ENCODE results near the gene VAMP3. TPM values are rescaled to one million over a fixed set of nuclear protein-coding genes. Genes with fewer than 3 reads are reported as not detected.

VAMP3 gene
- total and polyA plus RNA-seq, 9 donors: 50.4 to 220 (median 93.5) TPM

GRCh38 chr1:7821282-7821681 is 50.2 kb downstream of the VAMP3 start:
- no peak for DNase-seq
- H3K9me3 ChIP-seq: no peaks in the 10 kb centered on the region
- H3K27me3 ChIP-seq: no peaks in the 10 kb centered on the region
- no peaks in the 10 kb centered on the region for H3K4me1 ChIP-seq (ENCODE audit: insufficient read depth)
- no peak overlapping the region for H3K27ac ChIP-seq
- WGBS, 3 donors: 77 to 89% (median 86%) methylated on average over 3 of the region's 3 CpGs
- intact Hi-C loops (cut with DNase I): no loop called here
- no peaks in the 10 kb centered on the region for H3K36me3 ChIP-seq
- H3K4me3 ChIP-seq: no peak overlapping the region
- TF ChIP-seq CTCF (IDR thresholded peaks at IDR 0.05): no peak
- TF ChIP-seq EP300 (IDR thresholded peaks at IDR 0.05): no peak
- TF ChIP-seq POLR2A (IDR thresholded peaks at IDR 0.05): no peak

GRCh38 chr1:7824701-7825100 is 53.6 kb downstream of the VAMP3 start:
- no peaks in the 10 kb centered on the region for H3K36me3 ChIP-seq
- no peak overlapping the region for H3K27ac ChIP-seq
- WGBS, 3 donors: 93 to 96% (median 96%) methylated on average over 8 of the region's 8 CpGs
- TF ChIP-seq CTCF (IDR thresholded peaks at IDR 0.05): no peak
- no peak for TF ChIP-seq POLR2A (IDR thresholded peaks at IDR 0.05)
- TF ChIP-seq EP300 (IDR thresholded peaks at IDR 0.05): no peak
- intact Hi-C loops (cut with DNase I): no loop called here
- DNase-seq: no peak
- H3K27me3 ChIP-seq: no peaks in the 10 kb centered on the region
- no peak overlapping the region for H3K4me3 ChIP-seq
- H3K4me1 ChIP-seq (ENCODE audit: insufficient read depth): no peaks in the 10 kb centered on the region
- no peaks in the 10 kb centered on the region for H3K9me3 ChIP-seq

GRCh38 chr1:7826363-7826762 is 55.3 kb downstream of the VAMP3 start:
- H3K36me3 ChIP-seq: no peaks in the 10 kb centered on the region
- H3K27ac ChIP-seq: no peak overlapping the region

GRCh38 chr1:7827126-7827955 is 56.2 kb downstream of the VAMP3 start:
- peak in 1 of 5 donors; percentile 31 for DNase-seq
- Histone ChIP-seq H3K27me3 (no peaks in the 10 kb centered on the region), H3K27ac (no peak overlapping the region), H3K36me3 (no peaks in the 10 kb centered on the region), H3K9me3 (no peaks in the 10 kb centered on the region), H3K4me1 (ENCODE audit: insufficient read depth) (no peaks in the 10 kb centered on the region), H3K4me3 (peak overlapping the region; percentile 22)
- WGBS, 3 donors: 77 to 87% (median 84%) methylated on average over 39 of the region's 39 CpGs
- intact Hi-C loops (cut with DNase I): no loop called here
- no peak for TF ChIP-seq CTCF (IDR thresholded peaks at IDR 0.05)
- no peak for TF ChIP-seq POLR2A (IDR thresholded peaks at IDR 0.05)
- TF ChIP-seq EP300 (IDR thresholded peaks at IDR 0.05): no peak

More at GRCh38 chr1:7826363-7826762, 55.3 kb downstream of the VAMP3 start:
- H3K4me3 ChIP-seq: no peak overlapping the region
- no peaks in the 10 kb centered on the region for H3K9me3 ChIP-seq
- TF ChIP-seq POLR2A (IDR thresholded peaks at IDR 0.05): no peak
- no peak for TF ChIP-seq CTCF (IDR thresholded peaks at IDR 0.05)
- no peak for TF ChIP-seq EP300 (IDR thresholded peaks at IDR 0.05)
- no peak for DNase-seq
- H3K4me1 ChIP-seq (ENCODE audit: insufficient read depth): no peaks in the 10 kb centered on the region
- 63 to 79% (median 73%) methylated on average over 7 of the region's 7 CpGs for WGBS, 3 donors
- intact Hi-C loops (cut with DNase I): no loop called here
- no peaks in the 10 kb centered on the region for H3K27me3 ChIP-seq

Other genes with a start within 250 kb of the VAMP3 start
- 10 to 100 TPM; 11.9 to 49.8 (median 32.6) TPM for gene PER3, start 13.0 kb downstream of the VAMP3 start, total RNA-seq
- gene PER3, start 13.0 kb downstream of the VAMP3 start, polyA plus RNA-seq: 10 to 100 TPM; 17.7 to 18.1 TPM
- gene UTS2, start 81.8 kb downstream of the VAMP3 start, total RNA-seq: not detected
- under 1 TPM; 0.04 to 0.55 TPM for gene UTS2, start 81.8 kb downstream of the VAMP3 start, polyA plus RNA-seq
- under 1 TPM in 1 of 7 donors, not detected in 6; 0.08 TPM for gene TNFRSF9, start 169.5 kb downstream of the VAMP3 start, total RNA-seq
- gene TNFRSF9, start 169.5 kb downstream of the VAMP3 start, polyA plus RNA-seq: under 1 TPM; 0.05 to 0.10 TPM
- 100 to 1,000 TPM; 159 to 266 (median 248) TPM for gene PARK7, start 190.4 kb downstream of the VAMP3 start, total RNA-seq
- 100 to 1,000 TPM; 241 to 438 TPM for gene PARK7, start 190.4 kb downstream of the VAMP3 start, polyA plus RNA-seq

Measured in ovary (tissue), 9 donors.